ENCODE data around the gene KLHL40. TPM values are rescaled to one million over a fixed set of nuclear protein-coding genes. Genes with fewer than 3 reads are reported as not detected.

KLHL40 gene
- total and polyA plus RNA-seq, 2 experiments from 2014 or later: not detected

DNA sequence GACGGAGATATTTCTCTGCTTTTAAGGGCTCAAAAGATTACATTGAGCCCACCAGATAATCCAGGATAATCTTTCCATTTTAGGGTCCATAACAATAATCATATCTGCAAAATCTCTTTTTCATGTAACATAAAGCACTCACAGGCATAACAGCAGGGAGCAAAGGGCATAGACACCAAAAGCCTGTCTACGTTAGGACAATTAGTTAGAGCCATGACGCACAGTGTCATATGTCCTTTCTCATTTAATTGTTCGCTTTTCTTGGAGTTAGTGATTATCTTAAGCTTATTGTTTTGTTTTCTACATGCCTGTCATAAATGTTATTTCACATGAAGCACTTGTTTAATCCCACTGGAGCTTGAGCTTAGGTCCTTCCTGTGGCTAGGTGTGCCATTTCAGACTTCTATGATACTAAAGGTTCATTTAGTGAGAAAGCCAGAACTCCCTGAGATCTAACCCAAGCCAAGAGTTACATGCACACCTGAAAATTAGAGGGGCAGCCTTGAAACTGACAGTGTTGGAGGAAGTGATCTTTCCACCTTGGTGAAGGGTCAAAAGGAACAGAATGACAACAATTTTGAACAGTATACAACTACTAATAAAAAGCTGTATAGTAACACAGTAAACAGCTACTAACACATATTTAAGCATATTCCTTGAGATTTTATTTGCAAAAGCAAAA, 29.0 kb downstream of the KLHL40 start:
- no peaks in the 10 kb centered on the region for H3K27me3 ChIP-seq
- no peaks in the 10 kb centered on the region for H3K36me3 ChIP-seq (replicated peaks; ENCODE audit: insufficient read depth, low read depth)
- no peaks in the 10 kb centered on the region for H4K20me1 ChIP-seq (ENCODE audit: insufficient read depth, poor library complexity, severe bottlenecking)
- no peaks in the 10 kb centered on the region for H3K9me2 ChIP-seq (replicated peaks; ENCODE audit: insufficient read depth)
- no peak overlapping the region for H2AFZ ChIP-seq
- no peaks in the 10 kb centered on the region for H3K4me1 ChIP-seq (ENCODE audit: insufficient read depth)
- H3K9me3 ChIP-seq (ENCODE audit: low read depth): no peaks in the 10 kb centered on the region
- no peak overlapping the region for H3K4me3 ChIP-seq
- H3K27ac ChIP-seq: no peak overlapping the region
- 47% methylated on average over 4 of the region's 4 CpGs for WGBS (ENCODE audit: low lambda C conversion rate, missing lambda C conversion rate)
- DNase-seq (ENCODE audit: low spot score): no peak
- no peak overlapping the region for H3K4me2 ChIP-seq
- TF ChIP-seq, protein P1, sequence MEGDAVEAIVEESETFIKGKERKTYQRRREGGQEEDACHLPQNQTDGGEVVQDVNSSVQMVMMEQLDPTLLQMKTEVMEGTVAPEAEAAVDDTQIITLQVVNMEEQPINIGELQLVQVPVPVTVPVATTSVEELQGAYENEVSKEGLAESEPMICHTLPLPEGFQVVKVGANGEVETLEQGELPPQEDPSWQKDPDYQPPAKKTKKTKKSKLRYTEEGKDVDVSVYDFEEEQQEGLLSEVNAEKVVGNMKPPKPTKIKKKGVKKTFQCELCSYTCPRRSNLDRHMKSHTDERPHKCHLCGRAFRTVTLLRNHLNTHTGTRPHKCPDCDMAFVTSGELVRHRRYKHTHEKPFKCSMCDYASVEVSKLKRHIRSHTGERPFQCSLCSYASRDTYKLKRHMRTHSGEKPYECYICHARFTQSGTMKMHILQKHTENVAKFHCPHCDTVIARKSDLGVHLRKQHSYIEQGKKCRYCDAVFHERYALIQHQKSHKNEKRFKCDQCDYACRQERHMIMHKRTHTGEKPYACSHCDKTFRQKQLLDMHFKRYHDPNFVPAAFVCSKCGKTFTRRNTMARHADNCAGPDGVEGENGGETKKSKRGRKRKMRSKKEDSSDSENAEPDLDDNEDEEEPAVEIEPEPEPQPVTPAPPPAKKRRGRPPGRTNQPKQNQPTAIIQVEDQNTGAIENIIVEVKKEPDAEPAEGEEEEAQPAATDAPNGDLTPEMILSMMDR (IDR thresholded peaks at IDR 0.05; ENCODE audit: poor library complexity): no peak
- TF ChIP-seq EZH2phosphoT487 (IDR thresholded peaks at IDR 0.05; ENCODE audit: low read depth, severe bottlenecking, unreplicated experiment): no peak
- TF ChIP-seq EZH2 (IDR thresholded peaks at IDR 0.05; ENCODE audit: borderline replicate concordance): no peak
- H3K79me2 ChIP-seq: no peaks in the 10 kb centered on the region

DNA sequence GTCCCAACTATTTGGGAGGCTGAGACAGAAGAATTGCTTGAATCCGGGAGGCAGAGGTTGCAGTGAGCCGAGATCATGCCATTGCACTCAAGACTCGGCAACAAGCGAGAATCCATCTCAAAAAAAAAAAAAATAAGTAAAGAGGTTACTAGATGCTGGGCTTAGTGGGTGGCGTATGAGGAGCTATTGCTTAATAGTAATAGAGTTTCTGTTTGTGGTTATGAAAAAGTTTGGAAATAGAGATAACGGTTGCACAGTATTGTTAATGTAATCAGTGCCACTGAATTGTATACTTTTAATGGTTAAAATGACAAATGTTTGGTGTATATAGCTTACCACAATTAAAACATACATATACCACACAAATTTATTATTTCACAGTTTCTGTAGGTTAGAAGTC, 32.0 kb downstream of the KLHL40 start:
- WGBS (ENCODE audit: low lambda C conversion rate, missing lambda C conversion rate): 90% methylated on average over 6 of the region's 6 CpGs
- Histone ChIP-seq H3K4me1 (ENCODE audit: insufficient read depth) (no peaks in the 10 kb centered on the region), H3K9me3 (ENCODE audit: low read depth) (no peaks in the 10 kb centered on the region), H3K27ac (no peak overlapping the region), H3K79me2 (no peaks in the 10 kb centered on the region), H3K27me3 (no peaks in the 10 kb centered on the region), H2AFZ (no peak overlapping the region), H3K4me2 (no peak overlapping the region), H4K20me1 (ENCODE audit: insufficient read depth, poor library complexity, severe bottlenecking) (no peaks in the 10 kb centered on the region), H3K36me3 (replicated peaks; ENCODE audit: insufficient read depth, low read depth) (no peaks in the 10 kb centered on the region), H3K9me2 (replicated peaks; ENCODE audit: insufficient read depth) (no peaks in the 10 kb centered on the region), H3K4me3 (no peak overlapping the region)
- TF ChIP-seq EZH2phosphoT487 (IDR thresholded peaks at IDR 0.05; ENCODE audit: low read depth, severe bottlenecking, unreplicated experiment) (no peak), EZH2 (IDR thresholded peaks at IDR 0.05; ENCODE audit: borderline replicate concordance) (no peak)
- TF ChIP-seq, protein P1 (IDR thresholded peaks at IDR 0.05; ENCODE audit: poor library complexity): no peak
- DNase-seq (ENCODE audit: low spot score): no peak

DNA sequence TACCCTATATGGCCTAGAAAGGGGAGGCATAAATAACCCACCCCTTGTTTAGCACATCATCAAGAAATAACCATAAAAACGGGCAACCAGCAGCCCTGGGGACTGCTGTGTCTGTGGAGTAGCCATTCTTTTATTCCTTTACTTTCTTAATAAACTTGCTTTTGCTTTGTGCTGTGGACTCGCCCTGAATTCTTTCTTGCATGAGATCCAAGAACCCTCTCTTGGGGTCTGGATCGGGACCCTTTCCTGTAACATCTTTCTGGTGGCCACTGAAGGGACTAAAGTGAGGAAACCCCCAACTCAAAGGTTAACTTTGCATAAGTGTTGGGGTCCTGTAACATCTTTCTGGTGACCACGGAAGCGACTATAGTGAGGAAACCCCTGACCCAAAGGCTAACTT, 33.0 kb downstream of the KLHL40 start:
- WGBS (ENCODE audit: low lambda C conversion rate, missing lambda C conversion rate): 86% methylated on average over 5 of the region's 5 CpGs
- Histone ChIP-seq H3K9me2 (replicated peaks; ENCODE audit: insufficient read depth) (no peaks in the 10 kb centered on the region), H3K9me3 (ENCODE audit: low read depth) (no peaks in the 10 kb centered on the region), H3K27me3 (no peaks in the 10 kb centered on the region), H3K4me1 (ENCODE audit: insufficient read depth) (no peaks in the 10 kb centered on the region), H3K36me3 (replicated peaks; ENCODE audit: insufficient read depth, low read depth) (no peaks in the 10 kb centered on the region), H3K4me3 (no peak overlapping the region), H3K27ac (no peak overlapping the region), H2AFZ (no peak overlapping the region), H3K4me2 (no peak overlapping the region), H4K20me1 (ENCODE audit: insufficient read depth, poor library complexity, severe bottlenecking) (no peaks in the 10 kb centered on the region), H3K79me2 (no peaks in the 10 kb centered on the region)
- TF ChIP-seq, protein P1 (IDR thresholded peaks at IDR 0.05; ENCODE audit: poor library complexity): no peak
- TF ChIP-seq EZH2phosphoT487 (IDR thresholded peaks at IDR 0.05; ENCODE audit: low read depth, severe bottlenecking, unreplicated experiment): no peak
- TF ChIP-seq EZH2 (IDR thresholded peaks at IDR 0.05; ENCODE audit: borderline replicate concordance): no peak
- DNase-seq (ENCODE audit: low spot score): no peak
